Mammary epithelial cell (primary cell): ENCODE measurements around the gene IRF3.

Experiments used
- EZH2 ChIP-seq: IDR thresholded peaks from 2 replicates; pipeline ENCODE4 v1.6.1; 2012; ENCODE audit warnings: low read length, inconsistent platforms, borderline replicate concordance
- TF ChIP-seq, protein P1 (sequence below), 2 donors: IDR thresholded peaks in 1 of 2; conservative IDR thresholded peaks in 1 of 2; 2 replicates each; pipeline ENCODE4 v1.5.1; 2011 to 2012; ENCODE audit warnings: inconsistent platforms in 2 of 2, low read length in 2 of 2, mild to moderate bottlenecking in 2 of 2, control low read depth in 1 of 2, low read depth in 1 of 2; ENCODE audit not compliant: insufficient read depth in 1 of 2; ENCODE audit errors: extremely low read depth in 1 of 2

DNA sequence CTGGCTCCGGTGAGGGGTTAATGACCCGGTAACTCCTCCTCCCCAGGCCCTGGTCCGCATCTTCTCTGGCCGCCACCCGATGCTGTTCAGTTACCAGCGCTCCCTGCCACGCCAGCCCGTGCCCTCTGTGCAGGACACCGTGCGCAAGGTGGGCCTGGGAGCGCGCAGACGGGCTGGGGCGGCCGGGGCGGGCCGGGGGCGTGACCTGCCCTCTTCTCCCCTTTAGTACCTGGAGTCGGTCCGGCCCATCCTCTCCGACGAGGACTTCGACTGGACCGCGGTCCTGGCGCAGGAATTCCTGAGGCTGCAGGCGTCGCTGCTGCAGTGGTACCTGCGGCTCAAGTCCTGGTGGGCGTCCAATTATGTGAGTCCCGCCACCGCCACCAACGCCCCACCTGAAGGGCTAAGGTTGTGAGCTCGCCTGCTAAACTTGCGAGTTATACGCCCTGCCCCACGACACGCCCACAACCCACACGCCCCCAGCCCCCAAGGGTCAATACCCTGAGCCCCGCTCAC, 35.7 kb upstream of the IRF3 start:
- TF ChIP-seq, protein P1, sequence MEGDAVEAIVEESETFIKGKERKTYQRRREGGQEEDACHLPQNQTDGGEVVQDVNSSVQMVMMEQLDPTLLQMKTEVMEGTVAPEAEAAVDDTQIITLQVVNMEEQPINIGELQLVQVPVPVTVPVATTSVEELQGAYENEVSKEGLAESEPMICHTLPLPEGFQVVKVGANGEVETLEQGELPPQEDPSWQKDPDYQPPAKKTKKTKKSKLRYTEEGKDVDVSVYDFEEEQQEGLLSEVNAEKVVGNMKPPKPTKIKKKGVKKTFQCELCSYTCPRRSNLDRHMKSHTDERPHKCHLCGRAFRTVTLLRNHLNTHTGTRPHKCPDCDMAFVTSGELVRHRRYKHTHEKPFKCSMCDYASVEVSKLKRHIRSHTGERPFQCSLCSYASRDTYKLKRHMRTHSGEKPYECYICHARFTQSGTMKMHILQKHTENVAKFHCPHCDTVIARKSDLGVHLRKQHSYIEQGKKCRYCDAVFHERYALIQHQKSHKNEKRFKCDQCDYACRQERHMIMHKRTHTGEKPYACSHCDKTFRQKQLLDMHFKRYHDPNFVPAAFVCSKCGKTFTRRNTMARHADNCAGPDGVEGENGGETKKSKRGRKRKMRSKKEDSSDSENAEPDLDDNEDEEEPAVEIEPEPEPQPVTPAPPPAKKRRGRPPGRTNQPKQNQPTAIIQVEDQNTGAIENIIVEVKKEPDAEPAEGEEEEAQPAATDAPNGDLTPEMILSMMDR (conservative IDR thresholded peaks at IDR 0.05 in 1 of 2, IDR thresholded peaks at IDR 0.05 in 1 of 2; ENCODE audit: extremely low read depth in 1 of 2, insufficient read depth in 1 of 2, low read depth in 1 of 2, low read length in 2 of 2) = no peak
- no peak for TF ChIP-seq EZH2
